HG03558 (cell line): ENCODE results near the gene LRMDA.

Experiments used
- ATAC-seq: cut with Tn5 transposase; IDR thresholded peaks from one replicate; pipeline ENCODE4 v1.9.1; 2021; ENCODE audit warnings: moderate number of reproducible peaks; ENCODE audit not compliant: unreplicated experiment; ENCODE audit errors: extremely low read depth

The LRMDA gene

DNA sequence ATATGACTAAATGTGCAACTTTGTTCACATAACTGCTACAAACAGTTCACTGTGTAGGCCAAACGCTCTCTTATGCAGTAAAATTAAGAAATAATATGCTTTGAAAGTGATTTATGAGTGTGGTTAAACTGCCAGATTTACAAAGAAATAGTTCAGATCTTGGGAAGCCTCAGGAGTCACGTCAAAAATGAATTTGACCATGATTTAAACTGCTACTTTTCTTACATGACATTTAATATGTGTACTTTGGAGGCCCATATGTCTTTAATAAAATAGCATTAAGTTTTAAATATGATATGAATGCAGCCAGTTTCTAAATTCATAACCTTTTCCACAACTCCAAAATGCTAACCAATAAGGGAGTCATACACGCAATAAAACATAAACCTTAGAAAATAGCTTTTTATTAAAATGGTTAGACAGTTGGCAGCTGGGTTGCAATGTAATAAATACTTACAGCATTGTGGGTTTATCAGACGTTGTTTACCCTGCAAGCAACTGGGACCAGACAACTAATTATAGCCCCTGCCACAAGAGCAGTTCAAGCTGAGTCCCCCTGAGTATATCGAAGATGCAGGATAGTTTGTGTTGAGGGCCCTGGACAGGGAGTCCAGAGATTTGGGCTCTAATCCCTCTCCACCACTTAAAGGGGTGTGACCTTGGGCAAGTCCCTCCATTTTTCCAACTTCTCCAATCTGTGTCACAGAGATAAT lies 640.4 kb downstream of the LRMDA start:
- ATAC-seq = no peak

DNA sequence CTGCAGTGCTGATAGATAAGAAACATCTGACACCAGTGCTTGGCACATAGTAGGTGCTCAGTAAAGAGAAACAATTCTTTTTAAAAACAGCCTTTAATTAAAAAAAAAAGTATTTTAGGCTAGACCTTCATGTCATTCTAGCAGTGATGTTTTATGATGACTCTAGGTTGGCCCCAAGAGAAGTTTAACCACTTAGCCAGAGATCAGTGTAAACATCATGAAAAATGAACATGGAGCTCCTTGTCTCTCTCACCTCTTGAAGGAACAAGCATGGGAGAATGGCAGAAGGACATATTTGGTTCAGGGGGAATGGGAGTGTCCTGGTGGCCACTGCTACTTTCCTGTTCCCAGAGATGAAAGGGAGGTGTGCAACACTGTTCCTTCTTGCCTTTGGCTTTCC lies 641.0 kb downstream of the LRMDA start:
- ATAC-seq = no peak

DNA sequence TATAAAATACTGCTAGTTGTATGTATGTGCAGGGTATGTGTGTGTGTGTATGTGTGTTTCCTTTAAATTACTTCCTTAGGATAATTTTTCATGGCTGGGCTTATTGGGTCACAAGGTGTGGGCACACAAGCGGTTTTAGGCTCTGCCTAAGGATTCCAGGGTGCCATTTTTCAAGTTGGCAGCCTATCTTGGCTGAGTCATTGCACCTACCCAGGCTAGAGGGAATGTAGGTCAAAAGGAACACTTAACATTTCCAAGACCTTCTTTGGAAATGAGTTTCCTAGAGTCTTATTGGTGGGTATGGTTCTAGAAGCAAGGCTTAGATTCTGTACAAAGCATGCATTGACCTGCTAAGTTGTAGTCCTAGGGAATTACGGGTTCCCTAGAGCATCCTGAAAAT lies 642.1 kb downstream of the LRMDA start:
- ATAC-seq = no peak

DNA sequence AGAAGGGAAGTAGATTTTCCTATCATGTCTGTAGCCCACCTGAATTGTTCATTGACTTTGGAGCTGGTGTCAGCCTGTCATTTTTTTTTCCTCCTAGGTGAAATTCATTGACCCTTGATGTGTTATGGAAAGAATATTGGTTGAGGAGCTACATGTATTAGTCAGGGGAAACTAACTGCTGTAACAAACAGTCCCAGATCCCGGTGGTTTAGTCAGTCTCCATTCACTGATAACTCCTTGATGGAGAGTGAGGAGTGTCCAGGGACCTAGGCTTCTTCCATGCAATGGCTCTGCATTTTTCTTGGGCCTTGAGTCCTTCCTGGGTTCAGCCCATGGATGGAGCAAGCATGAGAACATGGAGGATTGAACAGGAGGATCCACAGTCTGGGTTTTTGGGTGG lies 643.2 kb downstream of the LRMDA start:
- no peak for ATAC-seq

DNA sequence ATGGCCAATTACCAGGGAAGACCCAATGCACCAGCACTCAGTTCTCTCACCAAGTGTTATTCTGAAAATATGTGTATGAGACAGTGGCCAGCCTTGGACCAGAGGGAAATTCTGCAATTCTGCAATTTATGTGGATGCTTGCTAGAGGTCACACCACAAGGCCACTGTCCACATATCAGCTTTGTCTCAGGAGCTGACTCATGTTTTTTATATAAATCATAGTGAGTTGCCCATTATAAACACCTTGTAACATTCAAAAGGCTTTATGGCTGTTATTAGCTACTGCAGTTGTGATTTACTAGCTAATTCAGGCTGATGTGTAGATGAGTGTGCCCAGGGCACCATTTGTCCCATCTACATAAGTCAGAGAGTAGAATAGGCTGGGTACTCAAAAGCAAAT lies 649.0 kb downstream of the LRMDA start:
- ATAC-seq = no peak

DNA sequence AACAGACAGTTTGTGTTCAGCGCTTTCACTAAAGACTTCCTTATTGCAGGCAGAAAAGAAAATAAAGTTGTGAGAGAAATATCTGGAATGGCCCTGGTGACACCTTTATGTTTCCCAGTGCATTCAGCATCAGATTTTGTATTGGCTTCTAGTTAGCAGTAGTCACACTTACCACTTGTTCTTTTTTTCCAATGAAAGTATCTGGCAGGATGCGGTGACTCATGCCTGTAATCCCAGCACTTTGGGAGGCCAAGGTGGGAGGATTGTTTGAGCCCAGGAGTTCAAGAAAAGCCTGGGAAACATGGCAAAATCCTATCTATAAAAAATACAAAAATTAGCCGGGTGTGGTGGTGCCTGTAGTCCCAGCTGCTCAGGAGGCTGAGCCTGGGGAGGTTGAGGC lies 649.6 kb downstream of the LRMDA start:
- no peak for ATAC-seq

DNA sequence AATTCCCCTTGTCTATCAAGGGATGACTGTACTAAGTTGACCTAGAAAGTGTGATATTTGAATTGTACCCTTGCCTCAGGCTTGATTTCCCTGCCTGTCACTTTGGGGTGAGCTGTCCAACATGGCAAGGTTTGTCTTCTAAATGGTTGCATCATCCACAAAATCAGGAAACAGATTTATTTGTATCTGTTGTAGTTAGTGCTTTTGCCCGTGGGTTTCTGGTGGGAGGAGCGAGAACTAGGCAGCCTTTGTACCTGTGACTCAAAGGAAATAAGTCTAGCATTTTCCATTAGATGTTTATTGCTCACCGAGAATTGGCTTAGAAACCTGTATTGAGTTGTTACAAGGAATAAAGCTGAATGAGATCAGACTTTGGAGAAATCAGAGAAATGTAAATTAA lies 650.8 kb downstream of the LRMDA start:
- no peak for ATAC-seq

DNA sequence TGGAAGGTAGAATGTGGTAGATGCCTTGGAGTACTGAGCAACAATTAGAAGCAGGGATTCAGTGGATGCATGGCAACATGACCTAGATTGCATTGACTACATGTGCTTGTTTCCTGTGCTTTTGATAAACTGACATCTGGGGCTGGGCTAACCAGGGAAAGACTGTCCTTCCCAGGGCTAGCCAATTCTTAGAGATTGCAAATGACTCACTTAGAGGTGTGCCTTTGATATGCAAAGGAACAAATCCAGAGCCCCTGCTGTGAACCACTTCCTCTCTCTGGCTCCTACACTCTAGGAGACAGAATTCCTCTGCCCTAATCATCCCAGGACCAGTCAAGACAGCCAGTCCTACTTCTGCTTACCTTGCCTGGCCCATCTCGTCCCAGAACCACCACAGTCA lies 651.5 kb downstream of the LRMDA start:
- ATAC-seq = no peak

DNA sequence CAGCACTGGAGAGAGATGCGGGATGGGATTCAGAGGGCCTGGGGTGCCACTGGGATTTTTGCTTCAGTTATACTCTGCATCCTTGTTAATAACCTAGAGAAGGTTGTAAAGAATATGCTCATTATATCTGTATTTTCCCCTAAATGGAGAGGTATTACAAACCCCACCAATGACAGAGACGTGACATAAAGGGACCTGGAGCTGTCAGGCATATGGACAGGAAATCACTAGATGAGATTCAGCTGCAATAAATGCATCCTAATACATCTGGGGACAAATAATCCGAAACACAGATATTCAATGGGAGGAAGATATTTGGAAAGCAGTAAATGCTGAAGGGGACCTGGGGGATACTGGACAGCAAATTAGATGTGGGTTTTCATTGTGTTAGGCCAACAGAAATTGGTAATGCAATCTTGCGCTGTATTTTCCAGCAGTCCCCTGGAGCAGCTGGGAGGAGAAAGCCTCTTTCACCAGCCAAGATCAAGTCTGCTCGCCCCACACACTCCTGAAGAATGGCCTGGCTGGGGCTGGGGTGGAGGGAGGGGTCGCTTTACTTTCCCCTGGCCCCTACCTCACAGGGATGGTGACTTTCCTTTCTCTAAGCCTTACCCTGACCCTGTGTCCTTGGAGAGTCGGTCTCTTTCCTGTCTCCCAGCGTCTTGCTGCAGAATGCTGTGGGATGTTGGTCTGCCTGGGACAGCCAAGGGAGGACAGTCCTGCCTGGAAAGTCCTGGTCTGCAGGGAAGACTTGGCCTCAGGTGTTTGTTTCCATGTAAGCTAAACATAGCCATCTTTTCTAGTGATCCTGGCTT lies 653.8 kb downstream of the LRMDA start:
- ATAC-seq = no peak

DNA sequence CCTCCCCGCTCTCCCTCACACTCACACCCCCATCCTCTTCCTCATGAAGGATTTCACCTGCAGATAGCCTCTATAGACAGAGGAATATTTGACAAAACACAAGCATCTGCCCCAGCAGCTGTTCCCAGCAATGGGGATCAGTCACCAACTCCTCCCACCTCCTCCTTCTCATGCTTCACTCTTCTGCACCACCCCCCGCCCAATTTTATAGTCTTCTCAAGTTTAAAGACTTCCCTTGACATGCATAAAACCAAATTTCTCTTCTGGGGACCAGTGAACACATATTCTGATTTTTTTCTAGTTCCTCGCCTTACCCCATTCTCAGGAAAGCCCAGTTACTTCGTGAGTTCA lies 654.4 kb downstream of the LRMDA start:
- no peak for ATAC-seq

DNA sequence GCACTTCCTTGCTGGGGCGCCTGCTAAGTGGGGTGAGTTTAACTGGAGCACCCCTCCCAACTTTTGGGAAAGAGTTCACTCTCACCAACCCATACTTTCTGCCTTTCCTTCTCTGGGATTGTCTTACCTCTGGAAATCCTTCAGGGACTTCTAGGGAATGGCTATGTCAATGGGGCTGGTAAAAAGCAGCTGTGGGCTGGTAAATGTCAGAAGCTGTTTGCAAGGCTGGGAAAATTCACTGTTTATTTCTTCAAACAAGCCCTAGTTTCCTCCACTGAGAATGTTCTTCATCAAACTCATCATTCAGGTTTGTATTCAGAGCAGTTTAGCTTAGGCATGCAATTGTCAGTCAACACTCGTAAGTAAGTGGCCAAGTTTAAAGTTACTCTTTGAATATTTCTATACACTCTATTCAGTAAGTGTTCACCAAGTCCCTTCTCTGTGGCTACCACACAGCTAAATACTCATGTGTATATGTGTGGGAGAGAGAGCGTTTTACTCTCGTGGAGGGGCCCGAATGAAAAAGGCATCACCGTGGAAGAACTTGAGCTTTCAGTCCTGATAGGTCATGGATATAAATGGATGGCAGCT lies 654.8 kb downstream of the LRMDA start:
- ATAC-seq = no peak

DNA sequence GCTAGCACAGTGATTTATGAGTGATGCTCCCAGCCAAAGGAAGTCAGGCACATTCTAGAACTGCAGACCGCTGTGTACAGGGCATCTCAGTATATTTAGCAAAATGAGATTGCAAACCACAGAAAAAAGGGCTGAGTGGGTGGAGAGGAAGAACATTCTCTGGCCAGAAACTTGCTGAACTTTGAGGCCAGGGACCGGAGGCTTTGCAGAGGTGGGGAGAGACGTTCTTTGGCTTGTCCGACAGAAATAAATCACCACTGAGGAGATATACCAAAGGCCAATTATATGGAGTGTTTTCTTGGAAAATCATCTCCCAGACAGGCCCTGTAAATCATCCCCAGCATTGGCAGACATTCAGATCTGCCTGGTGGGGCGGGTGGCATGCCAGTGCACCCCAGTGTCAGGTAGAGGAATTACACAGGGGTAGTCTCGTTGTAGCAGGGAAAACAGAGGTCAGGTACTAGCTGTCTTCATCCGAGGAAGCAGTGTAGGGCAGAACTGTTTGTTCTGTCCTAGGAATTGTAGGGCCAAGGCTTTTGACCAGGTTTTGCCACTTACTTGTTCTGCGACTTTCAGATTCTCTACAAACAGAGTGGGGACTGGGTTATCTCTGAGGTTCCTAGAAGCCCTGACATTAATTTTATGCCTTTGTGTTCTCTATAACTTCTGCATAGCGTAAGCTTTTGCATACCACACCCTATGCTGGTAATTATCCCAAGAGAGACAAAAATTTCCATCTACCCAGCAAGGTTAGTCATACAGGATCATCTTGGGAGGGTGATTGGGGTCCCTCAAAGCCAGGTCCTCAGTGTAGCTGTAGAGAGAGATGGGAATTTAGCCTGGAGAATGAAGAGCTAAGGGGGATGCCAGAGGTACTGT lies 655.6 kb downstream of the LRMDA start:
- ATAC-seq = no peak

DNA sequence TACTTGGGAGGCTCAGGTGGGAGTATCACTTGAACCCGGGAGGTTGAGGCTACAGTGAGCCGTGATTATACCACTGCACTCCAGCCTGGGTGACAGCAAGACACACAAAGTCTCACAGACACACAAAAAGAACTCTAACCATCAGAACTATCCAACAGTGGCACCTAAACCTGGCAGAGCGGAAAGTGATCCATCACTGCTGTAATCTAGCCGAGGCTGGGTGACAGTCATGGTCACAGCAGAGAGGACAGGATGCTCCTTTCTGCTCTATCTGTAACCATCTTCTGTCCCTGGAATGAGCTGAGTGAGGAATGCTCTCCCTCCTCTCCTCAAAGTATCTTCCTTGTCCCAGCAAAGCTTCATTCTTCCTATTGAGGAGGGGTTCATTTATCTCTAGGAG lies 656.6 kb downstream of the LRMDA start:
- ATAC-seq = no peak

DNA sequence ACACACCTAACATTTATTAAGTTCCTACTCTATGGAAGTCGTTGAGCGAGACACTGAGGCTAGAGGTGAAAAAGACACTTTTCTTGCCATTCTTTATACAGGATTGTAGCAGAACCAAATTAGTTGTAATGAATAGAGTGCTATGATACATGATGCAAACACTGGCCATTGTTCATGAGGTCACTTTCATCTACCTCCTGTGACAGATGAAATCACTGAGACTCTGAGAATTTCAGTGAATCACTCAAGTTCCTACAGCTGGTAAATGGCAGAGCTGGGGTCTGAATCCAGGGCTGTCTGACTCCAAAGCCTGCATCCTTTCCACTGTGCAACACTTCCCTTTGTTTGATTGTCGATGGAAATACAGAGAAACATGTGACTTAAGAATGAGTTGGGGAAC lies 657.6 kb downstream of the LRMDA start:
- no peak for ATAC-seq

DNA sequence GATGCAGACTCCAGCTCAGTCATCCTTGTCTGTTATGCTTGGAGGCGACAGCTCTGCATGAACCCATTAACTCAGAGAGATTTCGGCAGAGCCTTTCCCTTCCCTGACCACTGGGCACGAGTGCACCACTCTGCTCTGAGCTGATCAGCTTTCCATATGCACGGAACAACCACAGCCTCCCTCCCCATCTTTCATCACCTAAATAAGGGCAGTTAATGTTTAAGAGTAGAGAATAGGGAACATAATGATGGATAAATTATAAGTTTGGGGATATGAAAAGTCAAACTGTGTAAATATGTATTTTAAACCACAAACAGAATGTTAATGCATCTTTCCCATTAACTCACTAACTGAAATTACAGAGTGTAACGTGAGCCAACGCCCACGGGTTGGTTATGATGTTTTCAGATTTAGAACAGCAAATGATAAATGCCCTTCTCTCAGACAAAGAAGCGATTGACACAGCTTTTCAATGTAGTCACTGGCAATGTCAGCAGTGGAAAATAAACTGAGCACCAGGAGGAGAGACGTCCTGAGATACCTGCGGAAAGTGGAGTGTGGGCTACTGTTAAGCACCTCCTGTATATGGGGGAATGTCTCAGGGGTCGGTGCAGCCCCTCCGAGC lies 658.2 kb downstream of the LRMDA start:
- ATAC-seq = no peak

DNA sequence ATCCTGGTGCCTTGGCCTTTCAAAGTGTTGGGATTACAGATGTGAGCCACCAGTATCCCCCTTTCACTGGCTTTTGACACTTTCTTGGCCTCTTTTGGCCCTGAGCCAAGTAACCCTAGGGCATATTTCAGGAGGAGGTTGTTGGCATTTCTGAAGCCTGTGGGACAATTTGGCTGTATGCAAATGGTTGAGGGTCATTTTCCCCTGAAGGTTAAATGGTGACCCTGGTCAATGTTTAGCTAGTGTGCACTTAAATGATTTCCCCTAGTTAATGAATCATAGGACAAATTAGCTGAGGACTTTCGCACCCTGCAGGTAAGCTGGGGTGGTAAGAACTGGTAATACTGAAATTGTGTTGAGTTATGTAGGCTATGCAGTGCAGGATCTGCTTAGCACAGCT lies 660.5 kb downstream of the LRMDA start:
- ATAC-seq = no peak

DNA sequence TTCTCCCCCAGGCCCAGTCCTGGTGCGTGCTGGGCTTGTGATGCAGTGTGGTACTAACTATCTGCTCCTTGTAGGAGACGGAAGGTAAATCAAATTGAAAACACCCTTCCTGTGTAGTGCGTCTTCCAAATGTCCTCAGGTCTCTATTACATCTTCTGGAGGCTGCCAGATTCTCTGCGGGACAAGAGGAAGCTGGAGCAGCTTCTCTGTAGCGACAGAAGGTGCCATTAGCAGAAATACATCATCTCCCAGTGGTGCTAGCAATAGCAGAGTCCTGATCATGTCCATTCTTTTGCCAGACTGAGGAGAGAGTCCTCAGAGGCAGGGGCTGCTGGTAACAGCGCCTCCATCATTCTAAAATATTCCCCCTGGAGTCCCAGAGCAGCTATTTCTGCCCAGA lies 675.2 kb downstream of the LRMDA start:
- ATAC-seq = no peak

DNA sequence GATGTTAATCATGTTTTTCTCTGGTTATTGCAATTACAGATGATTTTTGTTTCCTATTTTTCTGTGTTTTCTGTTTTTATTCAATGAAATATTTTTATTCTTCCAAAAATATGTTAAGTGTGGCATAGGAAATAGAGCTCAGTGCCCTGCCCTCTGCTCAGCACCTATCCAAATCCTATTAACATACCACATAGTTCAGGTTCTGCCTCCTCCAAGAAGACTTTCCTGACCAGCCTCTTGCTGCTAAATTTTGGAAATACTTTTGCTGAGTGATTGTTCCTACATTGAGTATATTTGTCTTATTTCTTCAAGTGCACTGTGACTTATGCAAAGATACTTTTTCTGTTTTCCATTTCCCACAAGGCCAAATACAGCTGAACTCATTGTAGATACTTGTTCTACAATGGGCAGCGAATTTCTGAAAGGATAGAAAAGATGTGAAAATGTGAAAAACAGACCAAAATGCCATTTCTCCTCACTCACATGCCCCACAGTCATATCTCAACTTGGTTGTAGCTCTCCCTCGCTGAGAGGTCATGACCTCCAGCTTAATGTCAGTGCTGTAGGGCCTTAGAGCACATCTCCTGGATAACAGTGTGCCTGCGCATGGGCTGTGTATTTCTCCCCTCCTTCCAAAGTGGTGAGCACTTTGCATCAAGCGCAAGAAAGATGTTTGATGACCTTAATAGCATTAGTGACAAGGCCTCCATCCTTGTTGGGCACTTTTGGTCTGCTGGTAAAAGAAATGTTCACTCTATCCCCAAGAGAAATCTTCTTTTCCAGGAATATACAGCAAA lies 677.3 kb downstream of the LRMDA start:
- ATAC-seq = no peak

DNA sequence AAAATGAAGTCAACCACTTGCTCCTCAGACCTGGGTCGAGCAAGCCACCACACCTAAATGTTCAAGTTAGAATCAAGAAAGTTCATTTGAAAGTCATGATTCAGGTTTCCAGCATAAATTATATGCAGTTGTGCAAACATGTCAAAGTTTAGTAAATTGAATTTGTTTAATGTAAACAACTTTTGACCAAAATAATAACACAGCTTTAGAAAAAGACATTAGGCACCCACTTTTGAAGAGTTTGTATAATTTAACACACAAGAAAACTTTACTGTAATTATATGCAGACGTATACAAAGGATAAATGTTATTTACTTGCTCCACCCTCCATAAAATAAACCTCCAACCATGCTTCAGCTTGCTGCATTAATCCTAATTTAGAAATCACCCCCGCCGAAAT lies 680.0 kb downstream of the LRMDA start:
- ATAC-seq = no peak
